ENCODE measurements around the gene RBM20. TPM values are rescaled to one million over a fixed set of nuclear protein-coding genes. Genes with fewer than 3 reads are reported as not detected.

Gene RBM20
- total and polyA plus RNA-seq, 2 of the 13 experiments (the other 11 are each of a cell fraction or from before 2014, with no cell fraction given), result 0.02 to 0.22 TPM

- TF ChIP-seq ZSCAN29 (CRISPR knock-in tag; conservative IDR thresholded peaks at IDR 0.05) (no peak), GABPB1 (CRISPR knock-in tag; IDR thresholded peaks at IDR 0.05) (no peak), GATAD2A (CRISPR knock-in tag; IDR thresholded peaks at IDR 0.05) (peak; percentile 76), ZC3H4 (CRISPR knock-in tag; IDR thresholded peaks at IDR 0.05; ENCODE audit: borderline replicate concordance) (no peak), FOSL1 (CRISPR knock-in tag; IDR thresholded peaks at IDR 0.05; ENCODE audit: borderline replicate concordance) (no peak), ZNF567 (CRISPR knock-in tag; IDR thresholded peaks at IDR 0.05; ENCODE audit: borderline replicate concordance) (no peak), ZNF207 (IDR thresholded peaks at IDR 0.05; ENCODE audit: borderline replicate concordance) (no peak), PITX1 (CRISPR knock-in tag; IDR thresholded peaks at IDR 0.05) (no peak), SMARCC2 (IDR thresholded peaks at IDR 0.05) (no peak), HDAC2 (CRISPR knock-in tag; IDR thresholded peaks at IDR 0.05) (peak; percentile 79; the same call in 1 of the 2 replicates), ATF7 (IDR thresholded peaks at IDR 0.05) (no peak), ATF7 (CRISPR knock-in tag; IDR thresholded peaks at IDR 0.05) (no peak), TOPORS (CRISPR knock-in tag; IDR thresholded peaks at IDR 0.05) (no peak), HNF4A (CRISPR knock-in tag; IDR thresholded peaks at IDR 0.05) (peak; percentile 51), NAIF1 (CRISPR knock-in tag; IDR thresholded peaks at IDR 0.05; ENCODE audit: borderline replicate concordance) (no peak), ZNF720 (CRISPR knock-in tag; IDR thresholded peaks at IDR 0.05) (no peak), HNRNPH1 (optimal IDR thresholded peaks at IDR 0.05; ENCODE audit: low read depth, low read length) (no peak), ETV5 (CRISPR knock-in tag; IDR thresholded peaks at IDR 0.05; ENCODE audit: borderline replicate concordance) (peak; percentile 41; the same call in 1 of the 2 replicates), REXO4 (CRISPR knock-in tag; IDR thresholded peaks at IDR 0.05; ENCODE audit: borderline replicate concordance) (no peak), ZNF557 (CRISPR knock-in tag; IDR thresholded peaks at IDR 0.05) (no peak), RAD21 (CRISPR knock-in tag; IDR thresholded peaks at IDR 0.05) (no peak), SMYD3 (CRISPR knock-in tag; IDR thresholded peaks at IDR 0.05) (no peak), ZNF513 (CRISPR knock-in tag; conservative IDR thresholded peaks at IDR 0.05) (no peak), PHF21A (CRISPR knock-in tag; IDR thresholded peaks at IDR 0.05) (peak; percentile 17; the same call in 1 of the 2 replicates), YEATS2 (CRISPR knock-in tag; IDR thresholded peaks at IDR 0.05; ENCODE audit: borderline replicate concordance) (no peak), MIXL1 (CRISPR knock-in tag; IDR thresholded peaks at IDR 0.05) (peak; percentile 85)
- TF ChIP-seq, protein P1, sequence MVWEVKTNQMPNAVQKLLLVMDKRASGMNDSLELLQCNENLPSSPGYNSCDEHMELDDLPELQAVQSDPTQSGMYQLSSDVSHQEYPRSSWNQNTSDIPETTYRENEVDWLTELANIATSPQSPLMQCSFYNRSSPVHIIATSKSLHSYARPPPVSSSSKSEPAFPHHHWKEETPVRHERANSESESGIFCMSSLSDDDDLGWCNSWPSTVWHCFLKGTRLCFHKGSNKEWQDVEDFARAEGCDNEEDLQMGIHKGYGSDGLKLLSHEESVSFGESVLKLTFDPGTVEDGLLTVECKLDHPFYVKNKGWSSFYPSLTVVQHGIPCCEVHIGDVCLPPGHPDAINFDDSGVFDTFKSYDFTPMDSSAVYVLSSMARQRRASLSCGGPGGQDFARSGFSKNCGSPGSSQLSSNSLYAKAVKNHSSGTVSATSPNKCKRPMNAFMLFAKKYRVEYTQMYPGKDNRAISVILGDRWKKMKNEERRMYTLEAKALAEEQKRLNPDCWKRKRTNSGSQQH (CRISPR knock-in tag; IDR thresholded peaks at IDR 0.05; ENCODE audit: low read depth), result no peak
- TF ChIP-seq, protein P2, sequence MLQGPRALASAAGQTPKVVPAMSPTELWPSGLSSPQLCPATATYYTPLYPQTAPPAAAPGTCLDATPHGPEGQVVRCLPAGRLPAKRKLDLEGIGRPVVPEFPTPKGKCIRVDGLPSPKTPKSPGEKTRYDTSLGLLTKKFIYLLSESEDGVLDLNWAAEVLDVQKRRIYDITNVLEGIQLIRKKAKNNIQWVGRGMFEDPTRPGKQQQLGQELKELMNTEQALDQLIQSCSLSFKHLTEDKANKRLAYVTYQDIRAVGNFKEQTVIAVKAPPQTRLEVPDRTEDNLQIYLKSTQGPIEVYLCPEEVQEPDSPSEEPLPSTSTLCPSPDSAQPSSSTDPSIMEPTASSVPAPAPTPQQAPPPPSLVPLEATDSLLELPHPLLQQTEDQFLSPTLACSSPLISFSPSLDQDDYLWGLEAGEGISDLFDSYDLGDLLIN (CRISPR knock-in tag; IDR thresholded peaks at IDR 0.05; ENCODE audit: borderline replicate concordance), result no peak
- TF ChIP-seq, protein P3, sequence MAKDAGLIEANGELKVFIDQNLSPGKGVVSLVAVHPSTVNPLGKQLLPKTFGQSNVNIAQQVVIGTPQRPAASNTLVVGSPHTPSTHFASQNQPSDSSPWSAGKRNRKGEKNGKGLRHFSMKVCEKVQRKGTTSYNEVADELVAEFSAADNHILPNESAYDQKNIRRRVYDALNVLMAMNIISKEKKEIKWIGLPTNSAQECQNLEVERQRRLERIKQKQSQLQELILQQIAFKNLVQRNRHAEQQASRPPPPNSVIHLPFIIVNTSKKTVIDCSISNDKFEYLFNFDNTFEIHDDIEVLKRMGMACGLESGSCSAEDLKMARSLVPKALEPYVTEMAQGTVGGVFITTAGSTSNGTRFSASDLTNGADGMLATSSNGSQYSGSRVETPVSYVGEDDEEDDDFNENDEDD (CRISPR knock-in tag; IDR thresholded peaks at IDR 0.05; ENCODE audit: borderline replicate concordance), result no peak
Measured at GRCh38 chr10:110735620-110736027, 91.5 kb downstream of the RBM20 start (continued).
